Spleen (tissue), 11 donors: Measurements from ENCODE around the gene ZNF747. TPM values are rescaled to one million over a fixed set of nuclear protein-coding genes. Genes with fewer than 3 reads are reported as not detected.
A peak's percentile ranks its signal among the peaks of the same experiment; 100 is the strongest.

ENCODE experiments used
- DNase-seq: peaks from one replicate; pipeline ENCODE4 v3.0.0-alpha.2; 2020
- H3K27ac ChIP-seq, 8 donors: fragments of 200-600 bp; sonication (generic) in 7 of 8; 1 replicate in 4 of 8; 2 replicates in 4 of 8; pipeline versions ENCODE4 v1.5.0 to v1.8.0; 2016 to 2021; ENCODE audit warnings: inconsistent platforms in 4 of 8, mild to moderate bottlenecking in 4 of 8, moderate library complexity in 1 of 8
- H3K27me3 ChIP-seq, 7 donors: fragments of 200-600 bp; sonication (generic) in 6 of 7; replicated peaks in 1 of 7; 1 replicate in 4 of 7; 2 replicates in 3 of 7; pipeline versions ENCODE4 v1.5.0 to v1.8.0; 2016 to 2021; ENCODE audit warnings: inconsistent platforms in 3 of 7, mild to moderate bottlenecking in 1 of 7
- H3K36me3 ChIP-seq, 6 donors: fragments of 200-600 bp; sonication (generic) in 5 of 6; 1 replicate in 4 of 6; 2 replicates in 2 of 6; pipeline versions ENCODE4 v1.5.0 to v1.8.0; 2016 to 2021; ENCODE audit warnings: inconsistent platforms in 2 of 6
- H3K4me1 ChIP-seq, 6 donors: fragments of 200-600 bp; sonication (generic) in 5 of 6; 1 replicate in 3 of 6; 2 replicates in 3 of 6; pipeline versions ENCODE4 v1.5.0 to v1.8.0; 2016 to 2021; ENCODE audit warnings: inconsistent platforms in 3 of 6
- H3K4me3 ChIP-seq, 8 donors: fragments of 200-600 bp; sonication (generic) in 7 of 8; 1 replicate in 4 of 8; 2 replicates in 4 of 8; pipeline versions ENCODE4 v1.5.0 to v1.8.0; 2016 to 2021; ENCODE audit warnings: inconsistent platforms in 4 of 8, mild to moderate bottlenecking in 4 of 8, moderate library complexity in 2 of 8
- H3K9me3 ChIP-seq, 8 donors: fragments of 200-600 bp; sonication (generic) in 7 of 8; 1 replicate in 4 of 8; 2 replicates in 4 of 8; pipeline versions ENCODE4 v1.5.0 to v1.8.0; 2016 to 2021; ENCODE audit warnings: inconsistent platforms in 4 of 8
- POLR2A ChIP-seq, 3 donors: fragments of 450-650 bp; IDR thresholded peaks; one replicate each; pipeline ENCODE4 v1.5.1; 2017; ENCODE audit warnings: antibody characterized with exemption in 3 of 3, mild to moderate bottlenecking in 1 of 3
- POLR2AphosphoS5 ChIP-seq, 3 donors: sonication (generic); formaldehyde crosslinking; IDR thresholded peaks; one replicate each; pipeline ENCODE4 v1.5.1; 2017; ENCODE audit warnings: antibody characterized with exemption in 3 of 3
- WGBS, 5 donors: extraction: QIAGEN DNeasy Blood & Tissue Kit in 3 of 5; methylation state at CpG; one replicate each; pipeline versions ENCODE4 v1.1.5 to v1.1.7; 2013 to 2018; 5-methylcytosine and 5-hydroxymethylcytosine counted together
- intact Hi-C: fragments of 100-400 bp; cut with DNase I; formaldehyde crosslinking; loops from one replicate; pipeline ENCODE4 v1.15.0; 2023; ENCODE audit warnings: low total_unique reads
- polyA plus RNA-seq, 3 donors: library from polyadenylated mRNA; stranded (reverse); fragments of 200-250 nt; gene quantifications; one replicate each; pipeline ENCODE4 v1.2.1, GENCODE V29; 2013
- total RNA-seq, 7 donors: library from RNA; depleted of rRNA in 3 of 7; stranded (reverse); fragments of >200 nt in 3 of 7; fragmentation: NEBNext Ultra II Directional in 4 of 7; extraction: Animal tissue kit (Norgen Biotek cat#: 25700) in 4 of 7; gene quantifications; one replicate each; pipeline versions ENCODE4 v1.1.0 to v1.2.1, GENCODE V29; 2016 to 2021
- TF ChIP-seq, protein P1 (sequence below), 11 experiments: fragments of 200-600 bp in 7 of 11; fragments of 450-650 bp in 4 of 11; sonication (generic) in 4 of 11; IDR thresholded peaks in 8 of 11; conservative IDR thresholded peaks in 3 of 11; 1 replicate in 7 of 11; 2 replicates in 4 of 11; pipeline versions ENCODE4 v1.4.0 to v1.8.0; 2016 to 2021; ENCODE audit warnings: antibody characterized with exemption in 11 of 11, inconsistent platforms in 4 of 11, mild to moderate bottlenecking in 1 of 11
- donor health status: healthy with polysubstance abuse.
- donor health status: DM: no; HTN: no; CAD: no; lungs with moderate emphysema.
- donor health status: DM: no; HTN: no; CAD: no.
- donor health status: Bipolar disorder and iron deficiency.
- donor health status: healthy.
- donor health status: DM: no; HTN: no; CAD: no.
- donor health status: DM: yes; HTN: yes; CAD: no.

The ZNF747 gene
- total and polyA plus RNA-seq, 10 donors: 5.9 to 16.1 (median 10.9) TPM

DNA sequence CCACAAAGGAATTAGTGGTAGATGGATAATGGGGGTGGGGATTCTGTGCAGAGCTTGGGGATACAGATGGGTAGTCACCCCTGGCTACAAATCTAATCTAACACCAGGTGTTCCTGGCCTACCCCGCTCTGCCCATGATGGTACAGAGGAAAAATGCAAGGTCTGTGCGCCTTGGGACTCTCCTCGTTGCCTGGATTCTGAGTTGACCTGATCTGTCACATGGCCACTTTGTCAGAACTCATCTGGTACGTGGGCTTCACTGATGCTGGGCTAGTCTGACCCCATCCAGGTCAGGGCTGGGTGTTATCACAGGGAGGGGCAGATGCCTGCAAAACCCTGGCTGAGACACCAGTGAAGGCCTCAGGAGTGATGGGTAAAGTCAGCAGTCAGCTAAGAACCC is 18.3 kb upstream of the ZNF747 start:
- Histone ChIP-seq H3K4me1 (peaks cover 18 to 73% (median 51%) of the 10 kb centered on the region in 6 donors), H3K36me3 (peaks cover 0 to 44% (median 23%) of the 10 kb centered on the region in 6 donors), H3K27ac (peak overlapping the region in 5 of 8 donors; percentile 8 to 65 (median 43)), H3K9me3 (no peaks in the 10 kb centered on the region), H3K27me3 (no peaks in the 10 kb centered on the region), H3K4me3 (no peak overlapping the region)
- TF ChIP-seq, protein P1, sequence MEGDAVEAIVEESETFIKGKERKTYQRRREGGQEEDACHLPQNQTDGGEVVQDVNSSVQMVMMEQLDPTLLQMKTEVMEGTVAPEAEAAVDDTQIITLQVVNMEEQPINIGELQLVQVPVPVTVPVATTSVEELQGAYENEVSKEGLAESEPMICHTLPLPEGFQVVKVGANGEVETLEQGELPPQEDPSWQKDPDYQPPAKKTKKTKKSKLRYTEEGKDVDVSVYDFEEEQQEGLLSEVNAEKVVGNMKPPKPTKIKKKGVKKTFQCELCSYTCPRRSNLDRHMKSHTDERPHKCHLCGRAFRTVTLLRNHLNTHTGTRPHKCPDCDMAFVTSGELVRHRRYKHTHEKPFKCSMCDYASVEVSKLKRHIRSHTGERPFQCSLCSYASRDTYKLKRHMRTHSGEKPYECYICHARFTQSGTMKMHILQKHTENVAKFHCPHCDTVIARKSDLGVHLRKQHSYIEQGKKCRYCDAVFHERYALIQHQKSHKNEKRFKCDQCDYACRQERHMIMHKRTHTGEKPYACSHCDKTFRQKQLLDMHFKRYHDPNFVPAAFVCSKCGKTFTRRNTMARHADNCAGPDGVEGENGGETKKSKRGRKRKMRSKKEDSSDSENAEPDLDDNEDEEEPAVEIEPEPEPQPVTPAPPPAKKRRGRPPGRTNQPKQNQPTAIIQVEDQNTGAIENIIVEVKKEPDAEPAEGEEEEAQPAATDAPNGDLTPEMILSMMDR (IDR thresholded peaks at IDR 0.05 in 8 of 11, conservative IDR thresholded peaks at IDR 0.05 in 3 of 11): no peak
- 88 to 100% (median 91%) methylated on average over 4 of the region's 4 CpGs for WGBS, 5 donors
- no peak for DNase-seq
- intact Hi-C loops: no loop called here

DNA sequence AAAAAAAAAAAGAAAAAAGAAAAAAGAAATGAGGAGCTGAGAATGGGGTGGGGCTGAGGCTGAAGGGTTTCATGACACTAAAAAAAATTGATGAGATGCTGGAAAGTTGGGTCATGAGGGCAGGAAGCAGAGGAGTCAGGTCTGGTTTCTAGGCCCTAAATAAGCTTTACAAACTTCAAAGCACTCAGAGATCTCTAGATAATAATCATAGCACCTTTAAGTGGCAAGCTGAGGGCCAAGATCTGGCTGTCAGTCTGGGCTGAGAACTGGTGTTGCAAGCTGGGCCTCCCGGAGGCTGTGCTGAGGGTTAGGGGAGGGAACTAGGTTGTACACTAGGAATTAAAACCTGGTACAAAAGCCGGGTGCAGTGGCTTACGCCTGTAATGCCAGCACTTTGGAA is 17.1 kb upstream of the ZNF747 start:
- Histone ChIP-seq H3K36me3 (peaks cover 0 to 44% (median 23%) of the 10 kb centered on the region in 6 donors), H3K9me3 (no peaks in the 10 kb centered on the region), H3K27me3 (no peaks in the 10 kb centered on the region), H3K4me1 (peaks cover 11 to 61% (median 40%) of the 10 kb centered on the region in 6 donors), H3K4me3 (no peak overlapping the region), H3K27ac (peak overlapping the region in 7 of 8 donors; percentile 1 to 65 (median 43))
- TF ChIP-seq POLR2A (IDR thresholded peaks at IDR 0.05): no peak
- TF ChIP-seq POLR2AphosphoS5 (IDR thresholded peaks at IDR 0.05): peak in 1 of 3 donors; percentile 30
- TF ChIP-seq, protein P1 (IDR thresholded peaks at IDR 0.05 in 8 of 11, conservative IDR thresholded peaks at IDR 0.05 in 3 of 11): no peak
- no peak for DNase-seq
- intact Hi-C loops: no loop called here
- WGBS, 5 donors: 43 to 64% (median 62%) methylated on average over 3 of the region's 3 CpGs

DNA sequence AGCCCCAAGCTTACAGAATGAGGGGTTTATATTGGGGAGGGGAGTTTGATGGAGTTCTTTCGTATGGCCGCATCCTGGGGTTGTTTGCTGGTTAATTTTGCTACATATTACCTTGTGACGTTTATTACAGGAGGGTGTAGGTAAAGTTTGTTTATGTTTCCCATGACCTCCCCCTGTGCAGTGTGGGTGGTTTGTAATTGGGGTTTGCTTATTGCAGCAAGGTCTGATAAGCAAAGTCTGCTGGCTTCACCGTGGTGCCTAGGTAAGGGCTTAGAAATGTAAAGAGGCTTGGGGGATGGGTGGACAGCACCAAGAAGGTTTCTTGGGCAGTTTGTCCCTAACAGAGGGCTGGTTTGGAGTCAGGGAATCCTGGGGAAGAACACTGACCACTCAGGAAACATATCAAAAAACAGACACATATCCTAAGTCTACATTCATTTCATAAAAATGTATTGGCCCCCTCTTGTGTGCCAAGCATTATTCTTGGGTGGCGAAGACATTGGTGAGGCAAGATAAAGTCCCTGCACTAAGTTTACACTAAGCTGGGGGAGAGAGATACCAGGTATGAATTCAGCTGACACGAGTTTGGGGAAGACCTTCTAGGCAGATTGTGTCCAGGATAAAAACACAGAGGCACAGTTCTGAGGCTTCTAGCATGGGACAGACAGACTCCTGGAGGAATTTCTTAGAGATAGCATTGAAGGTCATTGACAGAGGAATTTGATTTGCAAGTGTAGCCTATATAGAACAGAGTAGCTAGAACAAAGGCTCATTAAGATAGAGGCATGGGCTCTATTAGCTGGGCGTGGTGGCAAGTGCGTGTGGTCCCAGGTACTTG is 14.0 kb upstream of the ZNF747 start:
- H3K27me3 ChIP-seq: no peaks in the 10 kb centered on the region
- H3K36me3 ChIP-seq: peaks cover 0 to 14% (median under 1%) of the 10 kb centered on the region in 6 donors
- no peaks in the 10 kb centered on the region for H3K9me3 ChIP-seq
- intact Hi-C loops: no loop called here
- no peak overlapping the region for H3K27ac ChIP-seq
- TF ChIP-seq POLR2A (IDR thresholded peaks at IDR 0.05) (no peak), POLR2AphosphoS5 (IDR thresholded peaks at IDR 0.05) (no peak)
- TF ChIP-seq, protein P1 (IDR thresholded peaks at IDR 0.05 in 8 of 11, conservative IDR thresholded peaks at IDR 0.05 in 3 of 11): no peak
- H3K4me3 ChIP-seq: no peak overlapping the region
- WGBS, 5 donors: 81 to 87% (median 85%) methylated on average over 8 of the region's 8 CpGs
- H3K4me1 ChIP-seq: peaks cover 6 to 35% (median 22%) of the 10 kb centered on the region in 6 donors
- no peak for DNase-seq

DNA sequence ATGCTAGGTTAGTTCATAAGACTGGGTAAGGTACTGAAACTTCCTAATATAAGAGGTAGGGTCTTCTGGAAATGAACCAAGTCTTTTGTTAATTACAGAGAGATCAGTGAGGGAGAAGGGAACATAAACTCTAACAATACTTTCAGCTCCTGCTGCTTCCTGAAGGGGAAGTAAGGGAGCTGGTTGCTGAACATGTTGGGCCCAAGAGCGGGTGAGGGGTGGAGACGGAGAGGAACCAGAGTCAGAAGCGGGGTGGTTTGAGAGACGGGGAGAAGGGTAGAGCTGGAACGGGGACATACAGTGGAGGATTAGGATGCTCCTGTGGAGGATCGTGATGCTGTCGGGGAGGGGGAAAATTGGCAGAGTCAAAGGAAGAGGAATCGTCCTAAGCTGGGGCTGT is 11.5 kb upstream of the ZNF747 start:
- 54 to 78% (median 65%) methylated on average over 8 of the region's 8 CpGs for WGBS, 5 donors
- no peaks in the 10 kb centered on the region for H3K36me3 ChIP-seq
- no peak overlapping the region for H3K4me3 ChIP-seq
- TF ChIP-seq, protein P1 (IDR thresholded peaks at IDR 0.05 in 8 of 11, conservative IDR thresholded peaks at IDR 0.05 in 3 of 11): no peak
- no peak for TF ChIP-seq POLR2A (IDR thresholded peaks at IDR 0.05)
- no peak for TF ChIP-seq POLR2AphosphoS5 (IDR thresholded peaks at IDR 0.05)
- peaks cover 0 to 10% (median 3%) of the 10 kb centered on the region in 6 donors for H3K4me1 ChIP-seq
- no peak for DNase-seq
- H3K27ac ChIP-seq: no peak overlapping the region
- H3K27me3 ChIP-seq: no peaks in the 10 kb centered on the region
- H3K9me3 ChIP-seq: no peaks in the 10 kb centered on the region
- intact Hi-C loops: no loop called here
